ENCODE results near the gene ZYX.

The ZYX gene, protein sequence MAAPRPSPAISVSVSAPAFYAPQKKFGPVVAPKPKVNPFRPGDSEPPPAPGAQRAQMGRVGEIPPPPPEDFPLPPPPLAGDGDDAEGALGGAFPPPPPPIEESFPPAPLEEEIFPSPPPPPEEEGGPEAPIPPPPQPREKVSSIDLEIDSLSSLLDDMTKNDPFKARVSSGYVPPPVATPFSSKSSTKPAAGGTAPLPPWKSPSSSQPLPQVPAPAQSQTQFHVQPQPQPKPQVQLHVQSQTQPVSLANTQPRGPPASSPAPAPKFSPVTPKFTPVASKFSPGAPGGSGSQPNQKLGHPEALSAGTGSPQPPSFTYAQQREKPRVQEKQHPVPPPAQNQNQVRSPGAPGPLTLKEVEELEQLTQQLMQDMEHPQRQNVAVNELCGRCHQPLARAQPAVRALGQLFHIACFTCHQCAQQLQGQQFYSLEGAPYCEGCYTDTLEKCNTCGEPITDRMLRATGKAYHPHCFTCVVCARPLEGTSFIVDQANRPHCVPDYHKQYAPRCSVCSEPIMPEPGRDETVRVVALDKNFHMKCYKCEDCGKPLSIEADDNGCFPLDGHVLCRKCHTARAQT

DNA sequence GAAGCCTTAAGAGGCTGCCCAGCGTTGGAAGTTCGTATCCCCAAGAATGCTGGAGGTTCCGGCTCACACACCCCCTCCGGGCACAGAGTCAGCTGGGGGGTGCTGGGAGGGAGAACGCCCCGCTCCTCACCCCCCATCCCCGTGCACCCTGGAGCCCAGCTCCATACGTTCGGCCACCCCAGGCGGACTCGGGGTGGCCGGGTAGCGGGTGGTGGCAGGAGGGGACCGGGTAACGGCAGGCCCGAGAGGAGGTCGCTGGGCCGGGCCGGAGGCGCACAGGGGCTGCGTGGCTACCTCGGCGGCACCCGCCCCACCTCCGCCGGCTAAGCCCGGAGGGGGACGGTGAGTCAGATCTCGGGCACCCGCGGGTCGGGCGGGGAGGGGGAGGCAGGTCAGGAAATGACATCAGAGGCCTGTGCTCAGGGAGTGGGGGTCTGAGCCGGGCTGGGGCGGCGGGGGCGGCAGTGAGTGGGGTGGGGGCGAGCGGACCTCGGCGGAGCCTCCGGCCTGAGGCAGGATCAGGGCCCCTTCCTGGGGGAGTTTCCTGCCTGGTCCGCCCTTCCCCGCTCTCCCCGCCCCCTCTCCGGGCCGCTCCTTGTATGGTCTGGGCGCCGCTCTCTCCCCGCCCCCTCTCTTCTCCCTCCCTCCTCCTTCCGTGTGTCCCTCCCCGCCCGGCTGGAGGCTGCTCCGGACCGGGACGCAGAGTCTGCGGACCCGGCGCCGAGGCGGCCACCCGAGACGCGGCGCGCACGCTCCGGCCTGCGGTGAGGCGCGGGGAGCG lies at the start of gene ZYX:
TSS of gene ZYX (plus strand) at position 700 of the 781 bp plus-strand sequence. CDS start 227 bp downstream, outside the sequence.
- DNase-seq: peak; percentile 47 to 81

DNA sequence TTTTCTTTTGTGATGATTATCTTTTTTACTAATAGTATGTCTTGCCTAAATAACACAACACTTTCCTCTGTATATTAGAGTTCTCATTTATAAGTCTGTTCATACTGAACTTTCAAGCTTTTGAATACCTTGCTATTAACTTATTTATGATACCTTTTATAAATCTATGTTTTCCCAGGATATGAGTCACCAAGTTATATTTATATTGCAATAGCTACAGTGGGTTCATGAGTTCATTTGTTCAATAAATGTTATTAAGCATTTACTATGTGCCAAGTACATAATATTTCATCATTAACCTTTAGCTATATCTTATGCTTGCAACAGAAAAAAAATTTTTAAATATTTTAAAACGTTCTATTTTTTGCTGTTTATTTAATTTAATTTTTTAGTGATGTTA lies 46.9 kb upstream of the ZYX start:
- no peak for DNase-seq

DNA sequence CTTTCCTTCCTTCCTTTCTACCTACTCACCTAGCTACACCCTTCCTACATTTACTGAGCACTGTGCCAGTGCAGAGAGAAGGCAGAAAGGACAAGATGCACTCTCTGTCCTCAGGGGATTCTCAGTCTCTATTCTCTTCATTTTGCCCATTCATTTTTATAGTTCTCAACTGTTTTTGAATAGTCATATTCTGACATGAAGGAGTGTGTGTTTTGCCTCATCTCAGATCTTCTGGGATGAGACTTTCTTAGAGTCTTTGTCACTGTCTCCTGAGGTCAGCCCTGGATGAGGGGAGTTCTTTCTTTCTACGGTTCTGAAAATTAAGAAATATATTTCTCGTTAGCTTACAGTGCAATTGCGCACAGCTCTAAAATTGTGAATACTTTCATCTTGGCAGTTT lies 43.9 kb upstream of the ZYX start:
- no peak for DNase-seq

DNA sequence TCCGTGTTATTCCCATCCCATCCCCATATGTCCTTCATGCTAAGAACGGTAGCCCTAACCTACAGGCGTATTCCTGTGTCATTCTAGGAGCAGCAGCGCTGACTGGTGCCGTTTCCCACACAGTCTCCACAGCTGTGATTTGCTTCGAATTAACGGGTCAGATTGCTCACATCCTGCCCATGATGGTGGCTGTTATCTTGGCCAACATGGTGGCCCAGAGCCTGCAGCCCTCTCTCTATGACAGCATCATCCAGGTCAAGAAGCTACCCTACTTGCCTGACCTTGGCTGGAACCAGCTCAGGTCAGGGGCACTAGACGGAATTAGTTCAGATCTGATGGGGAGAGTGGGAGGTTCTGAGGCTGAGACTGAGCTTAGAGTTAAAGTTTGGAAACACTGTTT lies 39.3 kb upstream of the ZYX start:
- DNase-seq: no peak

DNA sequence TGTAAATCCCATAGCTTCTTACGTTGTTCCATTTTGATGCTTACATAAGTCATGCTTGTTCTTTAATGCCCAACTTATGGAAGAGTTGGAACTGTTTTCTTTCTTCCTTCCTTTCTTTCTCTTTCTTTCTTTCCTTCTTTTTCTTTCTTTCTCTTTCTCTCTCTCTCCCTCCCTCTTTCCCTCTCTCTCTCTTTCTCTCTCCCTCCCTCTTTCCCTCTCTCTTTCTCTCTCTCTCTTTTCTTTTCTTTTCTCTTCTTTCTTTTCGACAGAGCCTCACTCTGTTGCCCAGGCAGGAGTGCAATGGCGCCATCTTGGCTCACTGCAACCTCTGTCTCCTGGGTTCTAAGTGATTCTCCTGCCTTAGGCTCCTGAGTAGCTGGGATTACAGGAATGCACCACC lies 37.5 kb upstream of the ZYX start:
- no peak for DNase-seq

DNA sequence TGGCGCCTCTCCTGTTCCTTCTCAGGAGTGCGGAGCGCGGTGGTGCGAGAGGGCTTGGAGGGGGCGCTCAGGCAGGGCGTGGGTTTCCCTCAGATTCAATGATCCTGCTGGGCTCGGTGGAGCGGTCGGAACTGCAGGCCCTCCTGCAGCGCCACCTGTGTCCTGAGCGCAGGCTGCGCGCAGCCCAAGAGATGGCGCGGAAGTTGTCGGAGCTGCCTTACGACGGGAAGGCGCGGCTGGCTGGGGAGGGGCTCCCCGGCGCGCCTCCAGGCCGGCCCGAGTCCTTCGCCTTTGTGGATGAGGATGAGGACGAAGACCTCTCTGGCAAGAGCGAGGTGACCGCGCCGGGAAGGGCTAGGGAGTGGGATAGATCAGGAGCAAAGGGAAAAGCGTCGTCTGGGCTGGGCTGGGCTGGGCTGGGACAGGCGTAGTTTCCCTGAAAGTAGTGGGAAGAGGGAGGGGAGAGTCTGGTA lies 35.7 kb upstream of the ZYX start:
- DNase-seq: no peak

DNA sequence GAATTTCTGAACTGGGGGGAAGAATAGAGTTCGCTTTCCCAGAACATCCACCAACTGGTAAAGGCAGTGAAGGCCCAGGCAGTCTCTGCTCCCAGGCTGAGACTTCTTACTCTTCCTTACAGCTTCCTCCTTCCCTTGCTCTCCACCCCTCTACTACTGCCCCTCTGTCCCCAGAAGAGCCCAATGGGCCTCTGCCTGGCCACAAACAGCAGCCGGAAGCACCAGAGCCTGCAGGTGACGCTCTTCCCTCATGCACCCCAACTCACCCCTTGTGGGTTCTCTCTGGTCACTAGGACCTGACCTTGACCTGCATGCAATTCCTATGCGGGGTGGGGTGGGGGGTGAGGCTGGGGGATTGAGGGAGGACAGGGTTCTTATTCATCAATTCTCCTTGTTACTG lies 35.1 kb upstream of the ZYX start:
- no peak for DNase-seq

DNA sequence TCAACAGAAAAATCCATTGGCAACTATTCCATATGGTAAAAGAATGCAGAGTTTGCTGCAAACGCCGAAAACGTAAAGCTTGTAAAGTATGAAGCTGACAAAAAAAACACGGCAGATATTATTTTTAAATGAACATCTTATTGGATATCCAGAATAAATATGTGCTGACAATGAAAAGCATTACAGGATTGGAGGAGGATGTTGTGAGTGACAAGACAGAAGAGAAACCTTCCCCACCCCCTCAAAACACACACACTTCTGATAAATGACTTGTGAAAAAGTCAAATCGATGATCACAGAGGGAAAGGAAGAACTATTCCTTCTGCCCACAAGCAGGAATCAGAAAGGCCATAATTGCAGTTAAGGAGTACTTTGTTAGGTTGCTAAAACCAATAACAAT lies 33.2 kb upstream of the ZYX start:
- DNase-seq: no peak

DNA sequence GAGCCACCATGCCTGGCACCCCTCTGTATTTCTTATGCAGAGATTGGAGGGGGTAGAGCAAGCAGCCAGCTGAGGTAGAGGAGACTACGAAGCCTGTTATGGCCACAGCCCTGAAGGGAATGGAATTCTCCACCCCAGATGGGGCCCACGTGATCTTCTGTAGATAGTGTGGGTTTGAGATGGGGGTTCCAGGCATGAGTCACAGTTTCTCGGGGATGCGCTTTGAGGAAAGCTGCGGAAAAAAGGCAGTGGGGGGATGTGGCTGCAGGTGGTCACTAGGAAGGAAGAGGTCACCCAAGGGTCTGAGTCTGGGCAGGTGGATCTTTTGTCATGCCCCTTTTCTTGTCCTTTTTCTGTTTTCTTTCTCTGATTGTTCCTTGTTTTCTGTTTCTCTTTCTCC lies 30.1 kb upstream of the ZYX start:
- DNase-seq: no peak

DNA sequence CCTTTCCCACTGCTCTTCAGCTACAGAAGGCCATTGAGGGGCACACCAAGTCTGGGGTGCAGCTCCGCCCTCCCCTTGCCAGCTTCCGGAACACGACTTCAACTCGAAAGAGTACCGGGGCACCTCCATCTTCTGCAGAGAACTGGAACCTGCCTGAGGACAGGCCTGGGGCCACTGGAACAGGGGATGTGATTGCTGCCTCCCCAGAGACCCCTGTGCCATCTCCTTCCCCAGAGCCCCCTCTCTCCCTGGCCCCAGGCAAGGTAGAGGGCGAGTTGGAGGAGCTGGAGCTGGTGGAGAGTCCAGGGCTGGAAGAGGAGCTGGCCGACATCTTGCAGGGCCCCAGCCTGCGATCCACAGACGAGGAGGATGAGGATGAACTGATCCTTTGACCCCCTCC lies 29.6 kb upstream of the ZYX start:
- no peak for DNase-seq

DNA sequence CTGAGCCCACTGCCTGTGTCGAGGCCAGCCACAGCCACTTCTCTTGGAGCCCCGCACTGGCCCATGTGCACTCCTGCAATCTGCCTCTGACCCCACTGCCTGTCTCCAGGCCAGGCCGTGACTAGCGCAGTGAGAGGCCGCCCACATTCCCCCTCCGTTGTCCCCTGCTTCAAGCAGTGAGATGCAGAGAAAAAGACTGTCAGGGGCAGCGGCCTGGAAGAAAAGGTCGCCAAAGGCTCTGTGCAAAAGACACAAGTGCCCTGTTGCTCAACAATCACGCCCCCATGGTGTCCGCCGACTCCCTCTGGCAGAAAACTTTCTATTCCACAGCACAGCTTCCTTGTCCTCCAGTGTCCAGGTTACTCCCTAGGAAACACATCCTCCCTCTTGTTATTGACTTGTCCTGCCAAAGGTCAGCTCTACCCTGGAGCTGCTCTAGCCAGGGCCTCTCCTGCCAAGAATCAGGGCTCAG lies 28.6 kb upstream of the ZYX start:
- DNase-seq: no peak

DNA sequence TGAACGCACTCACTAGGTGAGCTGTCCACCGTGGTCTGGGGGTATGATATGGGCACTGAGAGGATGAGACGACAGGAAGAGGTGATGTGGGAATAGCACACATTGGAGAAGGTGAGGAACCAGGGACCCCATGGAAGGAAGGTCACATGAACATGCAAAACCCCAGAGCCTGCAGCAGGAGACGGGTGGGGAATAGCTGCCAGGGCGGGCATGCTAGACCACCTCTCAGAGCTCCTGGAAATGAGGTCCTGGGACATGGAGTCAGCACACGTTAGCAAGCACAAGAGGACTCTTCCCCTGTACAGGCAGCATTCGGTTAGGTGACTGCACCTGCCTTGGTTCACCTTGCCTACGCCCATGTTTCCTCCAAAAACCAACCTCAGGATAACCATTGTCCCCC lies 26.8 kb upstream of the ZYX start:
- DNase-seq: no peak

DNA sequence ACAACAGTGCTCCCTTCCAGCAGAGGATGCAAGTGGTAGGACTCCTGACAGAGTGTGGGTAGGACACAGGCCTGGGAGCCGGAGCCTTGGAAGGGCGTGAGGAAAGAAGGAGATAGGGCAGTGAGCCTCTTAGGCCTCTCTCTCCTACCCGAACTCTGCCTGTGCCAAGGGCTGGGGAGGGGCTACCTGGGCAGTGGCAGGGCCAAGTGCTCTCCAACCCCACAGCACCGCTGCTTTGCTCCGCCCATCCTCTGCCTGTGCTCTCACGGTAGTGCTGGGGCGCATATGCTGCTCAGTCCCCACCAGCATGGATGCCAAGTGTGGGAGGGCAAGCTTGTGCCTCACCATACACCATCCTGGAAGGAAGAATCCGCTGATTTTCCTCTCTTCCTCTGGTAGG lies 26.2 kb upstream of the ZYX start:
- no peak for DNase-seq

DNA sequence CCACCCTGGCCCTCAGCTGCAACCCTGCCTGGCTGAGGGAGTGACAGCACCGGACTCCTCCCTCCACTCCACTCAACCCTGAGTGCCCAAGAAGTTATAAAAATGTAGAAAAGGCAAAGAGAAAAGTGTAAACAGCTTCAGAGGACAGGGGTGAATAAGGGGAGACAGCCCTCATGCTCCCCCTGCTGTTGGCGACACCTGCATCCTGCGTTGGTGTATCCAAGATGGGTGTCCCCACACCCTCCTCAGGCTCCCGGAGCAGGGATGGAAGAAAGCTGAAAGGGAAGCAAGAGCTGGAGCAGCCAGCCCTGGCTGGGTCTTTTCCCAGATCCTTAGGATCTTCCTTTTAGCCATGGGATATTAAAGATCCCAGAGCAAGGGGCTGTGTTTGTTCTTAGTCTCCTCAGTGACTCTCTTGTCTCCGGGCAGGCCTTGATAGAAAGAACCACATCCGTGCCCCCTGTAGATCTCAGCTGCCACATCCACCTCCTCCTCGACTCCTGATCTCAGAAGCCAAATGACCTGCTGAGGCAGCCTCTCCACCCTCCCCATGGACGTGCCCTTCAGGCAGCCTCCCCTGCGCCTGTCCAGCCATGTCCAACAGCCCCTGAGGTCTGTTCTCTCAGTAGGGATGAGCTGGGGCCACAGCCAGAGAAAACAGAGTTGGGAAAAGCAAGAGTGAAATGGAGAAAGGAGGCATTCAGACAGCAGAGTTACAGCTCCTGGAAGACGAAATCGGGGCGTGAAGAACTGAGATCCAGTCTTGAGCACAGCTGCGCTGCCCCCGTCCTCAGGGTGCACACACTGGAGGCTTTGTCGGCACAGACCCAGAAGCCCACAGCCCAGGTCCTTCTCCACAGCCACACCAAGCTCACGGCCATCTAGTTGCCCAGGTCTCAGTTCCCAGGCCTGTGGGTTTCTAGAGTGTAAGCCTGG lies 25.4 kb upstream of the ZYX start:
- DNase-seq: no peak

DNA sequence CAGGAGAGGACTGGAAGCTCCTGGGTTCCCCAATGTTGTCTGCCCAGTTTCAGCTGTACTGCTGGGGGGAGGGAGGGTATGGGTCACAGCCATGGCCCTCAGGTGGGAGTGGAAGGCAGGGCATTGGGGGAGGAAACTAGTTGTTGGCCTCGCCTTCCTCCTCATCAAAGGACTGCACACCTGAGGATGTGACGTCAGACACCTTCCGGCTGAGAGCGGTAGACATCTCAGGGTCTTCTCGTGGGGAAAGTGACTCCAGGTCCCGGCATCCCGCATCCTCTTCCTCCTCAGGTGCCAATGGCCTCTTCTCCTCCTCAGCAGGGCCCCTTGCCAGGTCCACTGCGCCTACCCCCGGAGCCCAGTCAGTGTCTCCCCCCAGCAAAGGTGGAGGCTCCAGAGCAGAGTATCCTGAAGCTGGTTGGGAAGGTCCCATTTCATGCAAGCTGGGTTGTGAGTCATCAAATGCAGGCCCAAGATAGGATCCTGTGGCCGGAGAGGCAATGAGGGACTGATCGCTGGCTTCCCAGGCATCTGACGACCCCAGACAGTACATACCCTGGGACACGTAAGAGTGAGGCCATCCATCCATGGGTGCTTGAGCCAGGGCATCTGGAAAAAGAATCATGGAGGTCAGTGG lies 24.6 kb upstream of the ZYX start:
- no peak for DNase-seq

DNA sequence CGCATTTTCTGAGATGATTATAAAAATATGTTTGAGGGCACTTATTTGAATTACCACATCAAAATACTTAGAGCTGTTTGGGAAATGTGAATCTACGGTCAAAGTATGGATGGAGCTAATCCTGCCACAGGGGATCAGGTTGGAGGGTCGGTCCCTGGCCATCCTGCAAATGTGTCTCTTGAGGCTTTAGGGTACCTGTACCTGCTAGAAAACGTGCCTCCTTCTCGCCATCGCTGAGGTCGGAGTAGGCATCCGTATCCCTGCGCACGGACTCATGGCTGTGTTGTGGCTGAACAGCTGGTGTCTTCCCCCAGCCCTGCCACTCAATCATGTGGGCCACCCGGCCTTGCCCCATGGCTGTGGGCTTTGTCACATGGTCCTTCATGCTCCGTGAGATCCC lies 22.5 kb upstream of the ZYX start:
- DNase-seq: no peak

DNA sequence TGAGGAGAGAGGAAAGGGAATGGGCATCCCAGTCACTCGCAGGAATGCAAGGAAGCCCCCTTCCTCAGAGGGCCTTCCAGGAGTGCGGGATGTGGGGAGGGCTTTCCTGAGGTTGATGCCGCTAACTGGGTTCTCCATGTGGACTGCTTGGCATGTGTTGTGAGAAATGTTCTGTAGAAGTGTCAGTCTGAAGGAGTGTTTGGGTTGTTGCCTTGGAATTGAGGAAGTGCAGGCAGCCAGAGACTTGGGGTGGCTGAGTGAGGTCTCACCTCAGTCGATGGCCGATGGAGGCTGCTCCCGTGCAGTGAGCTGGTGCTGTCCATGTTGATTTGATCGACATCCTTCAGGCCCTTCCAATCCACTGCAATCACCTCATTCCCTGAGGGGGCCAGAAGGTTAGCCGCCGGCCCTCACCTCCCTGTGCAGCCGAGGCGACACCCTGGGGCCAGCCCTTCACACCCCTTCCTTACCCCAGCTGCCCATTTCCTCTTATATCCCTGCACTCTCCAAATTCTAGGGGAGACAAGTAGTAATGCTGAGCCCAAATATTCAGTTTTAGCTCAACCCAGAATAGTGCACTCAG lies 21.3 kb upstream of the ZYX start:
- no peak for DNase-seq

DNA sequence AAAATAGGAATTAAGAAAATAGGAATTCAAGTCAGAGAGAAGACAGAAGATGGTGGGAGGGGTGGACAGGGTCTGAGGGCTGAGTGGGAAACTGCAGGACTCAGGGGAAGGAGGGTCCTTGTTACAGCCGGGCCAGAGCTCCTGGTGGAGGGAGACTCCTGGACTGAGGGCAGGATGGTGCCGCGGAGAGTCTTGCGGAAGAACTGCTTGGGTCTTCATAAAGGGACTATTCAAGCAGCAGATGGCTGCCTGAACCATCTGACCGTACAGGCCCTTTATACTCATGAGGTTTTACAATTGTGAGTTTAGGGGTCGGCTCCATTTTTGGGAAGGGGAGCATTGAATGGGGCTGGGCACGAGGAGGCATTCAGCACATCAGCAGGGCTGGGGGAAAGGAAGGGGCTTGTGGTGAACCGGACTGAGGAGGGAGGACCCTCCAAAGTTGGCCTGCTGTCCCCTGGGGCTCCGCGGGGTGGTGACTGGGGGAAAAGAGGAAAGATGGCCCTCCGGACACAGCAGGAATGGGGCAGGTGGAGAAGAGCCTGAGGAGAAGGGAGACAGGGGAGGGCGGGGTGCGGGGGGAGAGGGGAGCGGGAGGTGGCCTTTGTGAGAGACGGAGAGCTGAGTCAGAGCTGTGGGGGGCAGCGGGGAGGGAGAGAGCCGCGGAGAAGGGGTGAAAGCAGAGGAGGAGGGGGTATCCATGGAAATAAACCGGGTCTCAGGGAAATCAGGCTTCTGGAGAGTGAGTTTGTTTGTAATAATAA lies 20.2 kb upstream of the ZYX start:
- DNase-seq: no peak

DNA sequence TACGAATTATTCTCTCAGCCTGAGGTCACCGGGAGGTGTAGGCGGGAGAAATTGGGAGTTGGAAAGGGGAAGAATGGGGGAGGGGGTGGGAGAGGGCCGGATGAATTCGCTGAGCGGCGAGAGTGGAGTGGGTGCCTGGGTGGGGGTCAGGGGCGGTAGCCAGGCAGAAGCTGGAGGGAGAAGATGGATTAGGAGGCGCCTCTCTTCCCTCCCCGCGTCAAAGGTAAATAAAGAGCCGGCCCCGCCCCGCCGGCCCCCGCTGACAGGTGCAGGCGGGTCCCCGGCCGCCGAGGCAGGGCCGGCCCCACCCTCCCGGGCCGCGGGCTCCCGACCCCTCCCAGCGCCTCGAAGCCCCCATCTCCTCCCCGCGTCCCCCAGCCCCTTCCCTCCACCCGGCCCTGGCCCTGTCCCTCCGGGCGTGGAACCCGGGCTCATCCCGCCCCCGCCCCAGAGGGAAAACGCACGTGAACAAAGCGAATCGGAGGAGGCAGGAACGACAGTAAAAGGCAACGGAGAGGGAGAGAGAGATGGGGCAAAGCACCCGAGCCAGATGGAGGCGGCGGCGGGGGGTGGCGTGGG lies 19.5 kb upstream of the ZYX start:
- DNase-seq: no peak
